Panc1 (cell line): ENCODE results near the gene KLF14.

Experiments
- CTCF ChIP-seq: fragments of 450-650 bp; IDR thresholded peaks from 2 replicates; pipeline ENCODE4 v1.5.1; 2017; ENCODE audit warnings: mild to moderate bottlenecking
- POLR2AphosphoS5 ChIP-seq: IDR thresholded peaks from 2 replicates; pipeline ENCODE4 v1.6.1; 2012; ENCODE audit warnings: mild to moderate bottlenecking, low read depth, low read length, moderate library complexity
- REST ChIP-seq, 2 experiments: IDR thresholded peaks; 2 replicates each; pipeline ENCODE4 v1.6.1; 2011 to 2012; ENCODE audit warnings: low read depth in 2 of 2, control low read depth in 1 of 2, low read length in 1 of 2, mild to moderate bottlenecking in 1 of 2, moderate library complexity in 1 of 2; ENCODE audit not compliant: insufficient read depth in 1 of 2
- SIN3A ChIP-seq: IDR thresholded peaks from 2 replicates; pipeline ENCODE4 v1.6.1; 2012; ENCODE audit warnings: low read depth, mild to moderate bottlenecking, low read length, moderate library complexity, borderline replicate concordance; ENCODE audit not compliant: insufficient read depth
- TCF7L2 ChIP-seq: IDR thresholded peaks from 2 replicates; pipeline ENCODE4 v1.6.1; 2011; ENCODE audit warnings: mild to moderate bottlenecking, low read depth, low read length, inconsistent platforms

- no peak for TF ChIP-seq CTCF
- no peak for TF ChIP-seq SIN3A
- no peak for TF ChIP-seq TCF7L2
- no peak for TF ChIP-seq POLR2AphosphoS5
- no peak for TF ChIP-seq REST (IDR thresholded peaks at IDR 0.05; ENCODE audit: insufficient read depth in 1 of 2, low read depth in 2 of 2, low read length in 1 of 2)
These were observed 34.3 kb downstream of the KLF14 start for GRCh38 chr7:130699686-130700085.
